ENCODE data around the gene LIF.

LIF gene

GRCh38 chr22:30250661-30251267, 4.2 kb upstream of the LIF start:
- peaks cover 69% of the 10 kb centered on the region for H3K4me1 Mint-ChIP-seq
- H3K27ac Mint-ChIP-seq = no peak overlapping the region
- no peaks in the 10 kb centered on the region for H3K9me3 Mint-ChIP-seq
- H3K27me3 Mint-ChIP-seq = no peaks in the 10 kb centered on the region
- CTCF ChIA-PET = interaction anchor here (0.6 to 1.7 kb wide), 3 partner anchors 37 to 142 kb away, joined by 3 to 9 read pairs (median 5); no protein-coding TSS in a partner anchor
- peaks cover 5% of the 10 kb centered on the region for H3K36me3 Mint-ChIP-seq
- no peak overlapping the region for H3K4me3 Mint-ChIP-seq
- DNase-seq = no peak

- no peaks in the 10 kb centered on the region for H3K27me3 Mint-ChIP-seq
- peaks cover 10% of the 10 kb centered on the region for H3K36me3 Mint-ChIP-seq
- H3K9me3 Mint-ChIP-seq = no peaks in the 10 kb centered on the region
- DNase-seq = no peak
- H3K27ac Mint-ChIP-seq = no peak overlapping the region
- H3K4me1 Mint-ChIP-seq = peaks cover 69% of the 10 kb centered on the region
- CTCF ChIA-PET = interaction anchor here (1.3 to 1.7 kb wide), 2 partner anchors 134 to 141 kb away, joined by 5 to 9 read pairs; no protein-coding TSS in a partner anchor
- no peak overlapping the region for H3K4me3 Mint-ChIP-seq
Measured at GRCh38 chr22:30250039-30250565, 3.5 kb upstream of the LIF start.

- peaks cover 17% of the 10 kb centered on the region for H3K36me3 Mint-ChIP-seq
- DNase-seq = no peak
- H3K27me3 Mint-ChIP-seq = no peaks in the 10 kb centered on the region
- H3K4me3 Mint-ChIP-seq = no peak overlapping the region
- H3K27ac Mint-ChIP-seq = no peak overlapping the region
- no peaks in the 10 kb centered on the region for H3K9me3 Mint-ChIP-seq
- H3K4me1 Mint-ChIP-seq = peaks cover 74% of the 10 kb centered on the region
- CTCF ChIA-PET = interaction anchor here (1.2 to 1.8 kb wide), 3 partner anchors 133 to 141 kb away, joined by 5 read pairs; no protein-coding TSS in a partner anchor
Measured at GRCh38 chr22:30249049-30250038, 2.8 kb upstream of the LIF start.

GRCh38 chr22:30248484-30248883, 1.9 kb upstream of the LIF start:
- DNase-seq = no peak
- CTCF ChIA-PET = interaction anchor here (1.2 to 1.8 kb wide), 2 partner anchors 139 to 140 kb away, joined by 5 read pairs; no protein-coding TSS in a partner anchor
- peaks cover 26% of the 10 kb centered on the region for H3K36me3 Mint-ChIP-seq
- H3K9me3 Mint-ChIP-seq = no peaks in the 10 kb centered on the region
- H3K27me3 Mint-ChIP-seq = no peaks in the 10 kb centered on the region
- peak overlapping the region; percentile 66 for H3K27ac Mint-ChIP-seq
- H3K4me1 Mint-ChIP-seq = peaks cover 80% of the 10 kb centered on the region
- H3K4me3 Mint-ChIP-seq = peak overlapping the region; percentile 53

GRCh38 chr22:30247974-30248373, 1.4 kb upstream of the LIF start:
- no peaks in the 10 kb centered on the region for H3K9me3 Mint-ChIP-seq
- H3K27ac Mint-ChIP-seq = peak overlapping the region; percentile 91
- H3K27me3 Mint-ChIP-seq = no peaks in the 10 kb centered on the region
- DNase-seq = no peak
- peak overlapping the region; percentile 100 for H3K4me3 Mint-ChIP-seq
- peaks cover 80% of the 10 kb centered on the region for H3K4me1 Mint-ChIP-seq
- H3K36me3 Mint-ChIP-seq = peaks cover 31% of the 10 kb centered on the region
- CTCF ChIA-PET = interaction anchor here (1.2 to 1.8 kb wide), 2 partner anchors 139 to 140 kb away, joined by 5 read pairs; no protein-coding TSS in a partner anchor

GRCh38 chr22:30247561-30247960, 1.0 kb upstream of the LIF start:
- Mint-ChIP-seq H3K36me3 (peaks cover 35% of the 10 kb centered on the region), H3K9me3 (no peaks in the 10 kb centered on the region), H3K4me3 (peak overlapping the region; percentile 100), H3K4me1 (peaks cover 80% of the 10 kb centered on the region), H3K27me3 (no peaks in the 10 kb centered on the region), H3K27ac (peak overlapping the region; percentile 91)
- no peak for DNase-seq
- CTCF ChIA-PET = no interaction called here

GRCh38 chr22:30246814-30247376, 336 bp upstream of the LIF start:
- Mint-ChIP-seq H3K36me3 (peaks cover 39% of the 10 kb centered on the region), H3K27ac (peak overlapping the region; percentile 91), H3K9me3 (no peaks in the 10 kb centered on the region), H3K4me1 (peaks cover 80% of the 10 kb centered on the region), H3K4me3 (peak overlapping the region; percentile 100), H3K27me3 (no peaks in the 10 kb centered on the region)
- CTCF ChIA-PET = no interaction called here
- DNase-seq = peak; percentile 41

GRCh38 chr22:30245181-30245984, 1.2 kb downstream of the LIF start:
- Mint-ChIP-seq H3K27me3 (no peaks in the 10 kb centered on the region), H3K36me3 (peaks cover 50% of the 10 kb centered on the region), H3K4me3 (peak overlapping the region; percentile 100), H3K4me1 (peaks cover 88% of the 10 kb centered on the region), H3K9me3 (no peaks in the 10 kb centered on the region), H3K27ac (peak overlapping the region; percentile 96)
- DNase-seq = peak; percentile 59
- CTCF ChIA-PET = interaction anchor here (0.6 to 2.8 kb wide), 4 partner anchors 17 to 136 kb away, joined by 3 to 8 read pairs (median 4); no protein-coding TSS in a partner anchor

- H3K27me3 Mint-ChIP-seq = no peaks in the 10 kb centered on the region
- peaks cover 51% of the 10 kb centered on the region for H3K36me3 Mint-ChIP-seq
- H3K4me1 Mint-ChIP-seq = peaks cover 82% of the 10 kb centered on the region
- no peaks in the 10 kb centered on the region for H3K9me3 Mint-ChIP-seq
- CTCF ChIA-PET = interaction anchor here (1.2 to 2.8 kb wide), 2 partner anchors 11 to 66 kb away, joined by 3 to 8 read pairs; no protein-coding TSS in a partner anchor
- H3K27ac Mint-ChIP-seq = peak overlapping the region; percentile 96
- no peak for DNase-seq
- peak overlapping the region; percentile 100 for H3K4me3 Mint-ChIP-seq
Measured at GRCh38 chr22:30244641-30245040, 1.9 kb downstream of the LIF start.

GRCh38 chr22:30244066-30244465, 2.5 kb downstream of the LIF start:
- H3K36me3 Mint-ChIP-seq = peaks cover 53% of the 10 kb centered on the region
- peak overlapping the region; percentile 100 for H3K4me3 Mint-ChIP-seq
- H3K27me3 Mint-ChIP-seq = no peaks in the 10 kb centered on the region
- no peaks in the 10 kb centered on the region for H3K9me3 Mint-ChIP-seq
- H3K4me1 Mint-ChIP-seq = peaks cover 82% of the 10 kb centered on the region
- DNase-seq = no peak
- H3K27ac Mint-ChIP-seq = peak overlapping the region; percentile 96
- CTCF ChIA-PET = interaction anchor here (0.8 to 2.8 kb wide), 4 partner anchors 11 to 136 kb away, joined by 3 to 8 read pairs (median 4); no protein-coding TSS in a partner anchor

- peak overlapping the region; percentile 96 for H3K27ac Mint-ChIP-seq
Measured at GRCh38 chr22:30243661-30244060, 2.9 kb downstream of the LIF start.

GRCh38 chr22:30241576-30242371, 4.8 kb downstream of the LIF start:
- Mint-ChIP-seq H3K4me3 (peak overlapping the region; percentile 100), H3K27me3 (no peaks in the 10 kb centered on the region), H3K27ac (peak overlapping the region; percentile 96), H3K4me1 (peaks cover 79% of the 10 kb centered on the region), H3K36me3 (peaks cover 56% of the 10 kb centered on the region), H3K9me3 (no peaks in the 10 kb centered on the region)
- DNase-seq = no peak
- CTCF ChIA-PET = interaction anchor here (0.9 kb wide), 1 partner anchor 134 kb away, joined by 3 read pairs; no protein-coding TSS in a partner anchor

More at GRCh38 chr22:30243661-30244060, 2.9 kb downstream of the LIF start:
- Mint-ChIP-seq H3K4me3 (peak overlapping the region; percentile 100), H3K27me3 (no peaks in the 10 kb centered on the region), H3K9me3 (no peaks in the 10 kb centered on the region), H3K36me3 (peaks cover 53% of the 10 kb centered on the region), H3K4me1 (peaks cover 82% of the 10 kb centered on the region)
- CTCF ChIA-PET = interaction anchor here (0.8 to 2.8 kb wide), 4 partner anchors 10 to 136 kb away, joined by 3 to 8 read pairs (median 4); no protein-coding TSS in a partner anchor
- DNase-seq = no peak
